ENCODE measurements around the gene EPG5. TPM values are rescaled to one million over a fixed set of nuclear protein-coding genes. Genes with fewer than 3 reads are reported as not detected.

Gene EPG5
- total RNA-seq (2012; rRNA removed) (104 and 114 TPM in 2 replicates), polyA plus RNA-seq (2012; rRNA removed) (35.1 and 37.3 TPM in 2 replicates), Bru-seq, nascent RNA (percentile 97 among the genes with signal in this experiment), BruChase-seq, experiment 1, labeled RNA remaining after a 6-hour chase (percentile 96 among the genes with signal in this experiment), BruChase-seq, experiment 2, labeled RNA remaining after a 2-hour chase (percentile 96 among the genes with signal in this experiment)
- 15.1 and 15.2 TPM in 2 replicates for polyA plus RNA-seq (2012; cell fraction: cytosol; rRNA removed)
- 48.7 and 107 TPM in 2 replicates for polyA plus RNA-seq (2012; cell fraction: nucleus; rRNA removed; ENCODE audit: low replicate concordance)
- long read RNA-seq, partial matches to known transcripts = 28 of 32 reads
- long read RNA-seq, other reads (novel, unspliced or antisense) = 4 of 32 reads

GRCh38 chr18:45967007-45967706, at the start of gene EPG5:
Gene EPG5 (minus strand): TSS chr18:45967329. CDS start chr18:45967239, 90 bp downstream.
- Histone ChIP-seq H3K36me3 (ENCODE audit: control insufficient read depth, insufficient read depth, low read length) (no peaks in the 10 kb centered on the region), H4K8ac (ENCODE audit: low read depth in 2 of 2, low read length in 2 of 2) (peak within 1 kb of the TSS; percentile 85 to 92), H4K91ac (ENCODE audit: insufficient read depth, low read depth, low read length) (peak within 1 kb of the TSS; percentile 88), H3K27me3 (ENCODE audit: control insufficient read depth, insufficient read depth, low read length) (no peaks in the 10 kb centered on the region), H4K20me1 (ENCODE audit: insufficient read depth, low read length) (no peaks in the 10 kb centered on the region), H4K5ac (ENCODE audit: low read depth, low read length) (peak within 1 kb of the TSS; percentile 73), H3K79me1 (ENCODE audit: low read depth in 1 of 2, low read length in 2 of 2) (peaks cover 18 to 31% of the 10 kb centered on the region in 2 experiments), H3K4ac (ENCODE audit: low read depth, low read length) (peak within 1 kb of the TSS; percentile 77), H2BK120ac (ENCODE audit: low read depth, low read length) (peak within 1 kb of the TSS; percentile 82), H3K56ac (ENCODE audit: extremely low read depth, insufficient read depth, low read length) (peak within 1 kb of the TSS; percentile 62), H2AFZ (replicated peaks; ENCODE audit: low read length, poor library complexity) (peak within 1 kb of the TSS; percentile 94), H3K27ac (ENCODE audit: insufficient read depth, low read length) (peak within 1 kb of the TSS; percentile 67), H3K14ac (replicated peaks; ENCODE audit: low read depth, low read length) (peak within 1 kb of the TSS; percentile 89), H3K4me3 (ENCODE audit: insufficient read depth, low read depth, low read length) (peak within 1 kb of the TSS; percentile 89), H3K4me1 (ENCODE audit: control insufficient read depth, insufficient read depth, low read length) (peaks cover 7% of the 10 kb centered on the region), H2AK5ac (ENCODE audit: low read depth, low read length) (peak within 1 kb of the TSS; percentile 71), H3K4me2 (ENCODE audit: low read depth, low read length) (peak within 1 kb of the TSS; percentile 93), H2BK15ac (ENCODE audit: low read depth, low read length) (peak within 1 kb of the TSS; percentile 56; the same call in 2 of the 3 replicates), H2BK5ac (ENCODE audit: low read depth, low read length, poor library complexity, severe bottlenecking) (peak within 1 kb of the TSS; percentile 66), H3K23ac (ENCODE audit: low read depth, low read length) (peak within 1 kb of the TSS; percentile 86), H3K18ac (ENCODE audit: low read depth, low read length) (peak within 1 kb of the TSS; percentile 38), H2AK9ac (replicated peaks; ENCODE audit: low read depth, low read length, poor library complexity) (peak within 1 kb of the TSS; percentile 98), H3K9ac (ENCODE audit: low read depth, low read length) (peak within 1 kb of the TSS; percentile 82), H3K9me1 (ENCODE audit: insufficient read depth, low read length) (0 out of 2 replicates have a peak, but pooled peaks cover 4% of the 10 kb centered on the region), H2BK20ac (ENCODE audit: low read depth, low read length) (peak within 1 kb of the TSS; percentile 18; the same call in 1 of the 2 replicates), H3K9me3 (ENCODE audit: control insufficient read depth, insufficient read depth, low read length) (no peaks in the 10 kb centered on the region)
- 1% methylated on average over 27 of the region's 50 CpGs; no CpG with 5 or more reads in 1 of the 2 experiments for WGBS, 2 experiments (ENCODE audit: extremely low coverage in 2 of 2, insufficient read length in 1 of 2)
- ATAC-seq (ENCODE audit: low read depth) (peak; percentile 98), DNase-seq (peak; percentile 95)
- in situ Hi-C loops (cut with MboI; ENCODE audit: low sequenced_read_pairs) (no loop called here), intact Hi-C loops (cut with micrococcal nuclease) (loop anchor here (1.0 to 2.0 kb wide), 2 partner anchors 16 to 26 kb away; no protein-coding TSS in a partner anchor), dilution Hi-C loops (cut with HindIII; ENCODE audit: low sequenced_read_pairs, unreplicated experiment) (no loop called here)
- 0 out of 2 replicates have a peak, but pooled peaks have one; percentile 24 for TF ChIP-seq MXI1 (IDR thresholded peaks at IDR 0.05; ENCODE audit: borderline replicate concordance, low read depth, low read length)
- peak; percentile 64 for TF ChIP-seq MAZ (IDR thresholded peaks at IDR 0.05; ENCODE audit: borderline replicate concordance, low read depth, low read length)
- peak; percentile 91 for TF ChIP-seq USF2 (IDR thresholded peaks at IDR 0.05; ENCODE audit: low read depth, low read length)
- TF ChIP-seq FOS (IDR thresholded peaks at IDR 0.05; ENCODE audit: low read depth, low read length) = 0 out of 2 replicates have a peak, but pooled peaks have one; percentile 13
- TF ChIP-seq BHLHE40 (IDR thresholded peaks at IDR 0.05; ENCODE audit: low read depth, low read length) = no peak
- no peak for TF ChIP-seq CHD1 (IDR thresholded peaks at IDR 0.05; ENCODE audit: low read depth, low read length)
- TF ChIP-seq POLR2A (IDR thresholded peaks at IDR 0.05; ENCODE audit: low read depth, low read length) = peak; percentile 74; the same call in 1 of the 2 replicates
- TF ChIP-seq MAFK (IDR thresholded peaks at IDR 0.05; ENCODE audit: low read depth, low read length) = no peak
- POLR2A ChIA-PET (ENCODE audit: unreplicated experiment) = no interaction called here
- no TSS peak for BruUV-seq (replicated peaks)
- CTCF ChIA-PET = no interaction called here

Measured in IMR-90 (cell line).